Measurements from ENCODE around the gene ABHD3.
A peak's percentile ranks its signal among the peaks of the same experiment; 100 is the strongest.
"Not testable (repeated sequence)": the region's sequence is repeated elsewhere in the genome, so short reads cannot be mapped to it uniquely, and the experiment has no call there.

Gene ABHD3, protein sequence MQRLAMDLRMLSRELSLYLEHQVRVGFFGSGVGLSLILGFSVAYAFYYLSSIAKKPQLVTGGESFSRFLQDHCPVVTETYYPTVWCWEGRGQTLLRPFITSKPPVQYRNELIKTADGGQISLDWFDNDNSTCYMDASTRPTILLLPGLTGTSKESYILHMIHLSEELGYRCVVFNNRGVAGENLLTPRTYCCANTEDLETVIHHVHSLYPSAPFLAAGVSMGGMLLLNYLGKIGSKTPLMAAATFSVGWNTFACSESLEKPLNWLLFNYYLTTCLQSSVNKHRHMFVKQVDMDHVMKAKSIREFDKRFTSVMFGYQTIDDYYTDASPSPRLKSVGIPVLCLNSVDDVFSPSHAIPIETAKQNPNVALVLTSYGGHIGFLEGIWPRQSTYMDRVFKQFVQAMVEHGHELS

DNA sequence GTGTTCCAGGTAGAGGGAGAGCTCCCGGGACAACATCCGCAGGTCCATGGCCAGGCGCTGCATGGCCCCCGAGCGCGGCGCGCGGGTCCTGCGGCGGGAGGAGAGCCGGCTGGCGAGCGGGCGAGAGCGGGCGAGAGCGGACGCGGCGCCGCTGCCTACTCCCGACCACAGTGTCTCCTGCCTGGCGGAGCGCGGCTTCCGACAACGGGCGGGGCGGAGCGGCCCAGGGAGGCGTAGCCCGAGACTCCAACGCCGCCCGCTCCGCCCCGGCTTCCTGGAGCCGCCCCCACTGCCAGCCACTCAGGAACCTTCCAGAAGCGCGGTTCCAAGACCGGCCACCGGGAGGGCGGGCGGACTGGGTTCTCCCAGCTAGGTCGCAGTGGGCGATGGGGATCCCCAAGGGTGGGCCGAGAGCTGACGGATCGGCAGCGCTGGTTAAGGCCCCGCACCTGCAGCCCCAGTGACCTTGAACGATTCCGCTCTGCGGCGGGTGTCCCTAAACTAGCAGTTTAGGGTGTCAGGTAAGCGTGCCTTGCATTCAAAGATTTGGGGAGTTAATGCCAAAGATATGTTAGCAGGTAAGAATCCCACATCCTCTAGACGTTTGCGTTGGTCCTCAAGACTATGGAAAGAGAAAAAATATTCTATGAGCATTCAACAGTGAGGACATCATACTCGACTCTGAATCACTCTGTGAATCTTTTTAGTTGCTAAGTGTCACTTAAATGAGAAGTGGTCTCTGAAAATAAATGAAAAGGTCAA lies at the start of gene ABHD3:
Gene ABHD3 (minus strand): TSS at position 172 of the 762 bp plus-strand sequence. CDS start 109 bp downstream, at position 63.
- peak; percentile 83 to 87 for DNase-seq (ENCODE audit: extremely low read depth in 1 of 2, low read depth in 1 of 2)

DNA sequence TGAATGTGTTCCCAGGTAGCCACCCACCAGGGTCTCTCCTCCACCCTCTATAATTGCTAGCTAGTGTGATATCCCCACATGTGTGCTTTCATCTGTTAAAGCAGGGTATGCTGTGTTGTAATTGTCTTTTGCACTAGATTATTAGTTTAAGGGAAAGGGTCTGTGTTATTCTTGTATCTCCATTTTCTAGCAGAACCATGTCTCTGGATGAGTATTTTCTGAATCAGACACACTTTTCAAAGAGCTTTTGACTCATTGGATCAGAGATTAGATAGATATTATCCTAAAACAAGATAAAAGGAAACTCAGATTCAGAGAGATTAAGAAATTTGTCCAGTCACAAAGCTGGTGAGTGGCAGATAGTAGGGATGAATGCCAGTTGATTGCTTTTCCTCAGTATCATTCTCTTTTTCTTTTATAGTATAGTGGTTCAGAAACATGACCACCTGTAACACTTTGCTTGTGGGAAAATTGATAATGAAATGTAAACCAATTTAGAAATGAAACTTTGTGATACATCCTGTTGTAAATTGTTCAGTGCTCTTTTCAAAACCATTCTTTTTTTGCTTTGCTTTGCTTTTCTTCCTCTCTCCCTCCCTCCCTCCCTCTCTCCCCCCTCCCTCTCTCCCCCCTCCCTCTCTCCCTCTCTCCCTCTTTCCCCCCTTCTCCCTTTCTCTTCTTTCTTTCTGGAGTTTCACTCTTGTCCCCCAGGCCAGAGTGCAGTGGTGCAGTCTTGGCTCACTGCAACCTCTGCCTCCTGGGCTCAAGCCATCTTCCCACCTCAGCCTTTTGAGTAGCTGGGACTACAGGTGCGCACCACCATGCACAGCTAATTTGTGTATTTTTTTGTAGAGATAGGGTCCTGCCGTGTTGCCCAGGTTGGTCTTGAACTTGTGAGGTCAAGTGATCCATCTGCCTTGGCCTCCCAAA lies 43.5 kb upstream of the ABHD3 start:
- DNase-seq (ENCODE audit: extremely low read depth in 1 of 2, low read depth in 1 of 2), result no peak

DNA sequence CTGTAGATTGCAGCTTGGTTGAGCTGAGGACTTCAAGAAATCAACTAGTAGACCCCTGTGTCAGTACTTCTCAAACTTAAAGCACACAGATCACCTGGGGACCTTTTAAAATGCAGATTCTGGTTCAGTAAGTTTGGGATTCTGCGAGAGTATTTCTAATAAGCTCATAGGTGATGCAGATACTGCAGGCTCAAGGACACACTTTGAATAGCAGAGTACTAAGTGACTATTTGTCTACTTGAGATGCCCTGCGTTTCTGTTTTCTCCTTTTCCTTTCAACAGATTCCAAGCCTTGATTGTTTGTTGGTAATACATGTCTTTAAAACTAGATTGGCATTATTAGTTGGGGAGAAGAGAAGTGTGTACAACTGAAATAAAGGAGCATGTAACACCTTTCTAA lies 42.7 kb upstream of the ABHD3 start:
- DNase-seq (ENCODE audit: extremely low read depth in 1 of 2, low read depth in 1 of 2), result no peak

DNA sequence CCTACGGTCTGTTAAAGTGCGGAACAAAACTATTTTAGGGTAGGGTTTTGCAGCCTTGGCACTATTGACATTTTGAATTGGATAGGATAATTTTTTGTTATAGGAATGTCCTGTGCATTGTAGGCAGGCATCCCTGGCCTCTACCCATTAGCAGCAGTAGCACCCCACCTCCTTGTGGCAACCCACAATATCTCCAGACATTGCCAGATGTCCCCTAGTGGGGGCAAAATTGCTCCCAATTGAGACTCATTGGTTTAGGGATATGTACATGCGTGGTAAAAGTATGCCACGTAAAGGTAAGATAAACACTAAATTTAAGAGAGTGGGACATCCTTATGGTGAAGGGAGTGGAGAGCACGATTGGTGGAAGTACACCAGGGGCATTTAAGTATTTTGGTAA lies 40.7 kb upstream of the ABHD3 start:
- no peak for DNase-seq (ENCODE audit: extremely low read depth in 1 of 2, low read depth in 1 of 2)

DNA sequence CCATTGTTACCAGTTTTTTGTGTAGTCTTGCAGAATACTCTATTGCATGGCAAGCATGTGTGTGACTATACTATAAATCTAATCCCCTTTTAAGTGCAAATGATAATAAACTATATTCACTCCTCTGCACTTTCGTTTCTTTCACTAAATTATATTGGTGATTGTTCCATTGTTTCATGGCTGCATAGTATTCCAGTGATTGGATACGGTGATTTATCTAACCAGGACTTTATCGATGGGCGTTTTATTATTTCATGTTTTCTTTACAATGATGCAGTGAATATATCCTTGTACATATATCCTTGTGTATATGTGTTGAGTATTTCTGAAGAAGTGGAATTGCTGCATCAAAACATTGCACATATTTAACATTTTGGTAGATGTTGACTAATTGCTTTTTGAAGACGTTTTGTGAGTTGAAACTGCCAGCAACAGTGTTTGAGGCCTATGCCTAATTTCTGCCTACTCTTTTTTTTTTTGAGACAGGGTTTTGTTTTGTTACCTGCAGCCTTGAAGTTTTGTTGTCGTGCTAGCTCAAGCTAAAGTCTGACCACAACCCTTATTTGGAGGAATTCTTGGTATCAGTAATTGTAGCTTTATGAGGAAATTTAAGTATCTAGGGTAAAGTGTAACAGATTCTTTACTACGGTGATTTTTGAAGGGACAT lies 38.7 kb upstream of the ABHD3 start:
- DNase-seq (ENCODE audit: extremely low read depth in 1 of 2, low read depth in 1 of 2), result no peak

DNA sequence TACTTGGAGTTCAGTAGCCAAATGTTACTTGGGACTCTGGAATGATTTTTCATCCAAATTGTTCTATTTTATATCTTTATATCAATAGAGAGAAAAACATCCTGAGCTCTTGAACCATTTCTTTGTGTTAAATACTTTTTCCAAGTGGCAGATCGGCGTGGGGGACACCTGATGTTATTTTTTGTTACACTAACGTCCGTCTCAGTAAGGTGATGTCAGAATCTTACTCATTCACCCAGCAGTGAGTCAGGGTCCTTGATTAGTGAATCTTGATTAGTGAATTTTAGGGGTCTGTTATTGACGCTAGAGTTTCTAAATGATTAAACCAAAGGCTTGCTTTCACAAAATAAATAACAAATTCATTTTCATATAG lies 37.7 kb upstream of the ABHD3 start:
- DNase-seq (ENCODE audit: extremely low read depth in 1 of 2, low read depth in 1 of 2), result no peak

DNA sequence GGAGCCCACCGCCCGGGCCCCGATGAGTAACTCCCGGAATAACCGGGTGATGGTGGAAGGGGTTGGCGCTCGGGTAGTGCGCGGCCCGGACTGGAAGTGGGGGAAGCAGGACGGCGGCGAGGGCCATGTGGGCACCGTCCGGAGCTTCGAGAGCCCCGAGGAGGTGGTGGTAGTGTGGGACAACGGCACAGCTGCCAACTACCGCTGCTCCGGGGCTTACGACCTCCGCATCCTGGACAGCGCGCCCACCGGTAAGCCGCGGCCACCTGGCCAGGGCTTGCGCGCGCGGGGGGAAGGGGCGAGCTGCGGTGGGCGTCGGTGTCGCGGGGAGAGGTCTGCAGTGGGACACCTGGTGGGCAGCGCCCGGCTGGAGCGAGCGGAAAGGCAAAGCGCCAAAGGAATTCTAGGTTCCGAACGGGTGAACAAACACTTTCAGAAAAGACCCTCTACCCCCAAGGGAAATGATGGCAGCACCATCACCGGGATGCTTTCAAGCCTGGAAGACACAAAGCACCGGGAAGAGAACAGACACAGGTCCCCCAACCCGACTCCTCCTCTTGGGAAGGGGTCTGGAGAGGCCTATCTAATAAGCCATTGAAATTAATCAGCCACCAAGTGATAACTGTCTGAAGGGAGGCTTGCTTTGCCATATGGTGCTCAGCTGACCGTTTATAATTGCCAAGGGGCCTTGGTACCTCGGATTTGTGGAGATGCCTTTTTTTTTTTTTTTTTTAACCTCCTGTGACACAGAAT lies 37.2 kb upstream of the ABHD3 start:
- DNase-seq (ENCODE audit: extremely low read depth in 1 of 2, low read depth in 1 of 2), result no peak

DNA sequence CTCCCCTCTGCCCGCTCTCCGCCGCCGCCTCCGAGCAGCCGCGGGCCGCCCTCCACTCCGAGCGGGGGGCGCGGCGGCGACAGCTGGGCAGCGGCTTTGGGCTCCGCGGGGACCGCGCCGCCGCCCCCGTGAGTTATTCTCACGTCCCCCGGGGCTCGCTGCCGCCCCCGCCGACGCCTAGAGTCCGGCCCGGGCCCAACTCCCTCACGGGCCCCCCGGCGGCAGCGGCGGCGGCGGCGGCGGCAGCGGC lies 36.7 kb upstream of the ABHD3 start:
- DNase-seq (ENCODE audit: extremely low read depth in 1 of 2, low read depth in 1 of 2), result no peak

DNA sequence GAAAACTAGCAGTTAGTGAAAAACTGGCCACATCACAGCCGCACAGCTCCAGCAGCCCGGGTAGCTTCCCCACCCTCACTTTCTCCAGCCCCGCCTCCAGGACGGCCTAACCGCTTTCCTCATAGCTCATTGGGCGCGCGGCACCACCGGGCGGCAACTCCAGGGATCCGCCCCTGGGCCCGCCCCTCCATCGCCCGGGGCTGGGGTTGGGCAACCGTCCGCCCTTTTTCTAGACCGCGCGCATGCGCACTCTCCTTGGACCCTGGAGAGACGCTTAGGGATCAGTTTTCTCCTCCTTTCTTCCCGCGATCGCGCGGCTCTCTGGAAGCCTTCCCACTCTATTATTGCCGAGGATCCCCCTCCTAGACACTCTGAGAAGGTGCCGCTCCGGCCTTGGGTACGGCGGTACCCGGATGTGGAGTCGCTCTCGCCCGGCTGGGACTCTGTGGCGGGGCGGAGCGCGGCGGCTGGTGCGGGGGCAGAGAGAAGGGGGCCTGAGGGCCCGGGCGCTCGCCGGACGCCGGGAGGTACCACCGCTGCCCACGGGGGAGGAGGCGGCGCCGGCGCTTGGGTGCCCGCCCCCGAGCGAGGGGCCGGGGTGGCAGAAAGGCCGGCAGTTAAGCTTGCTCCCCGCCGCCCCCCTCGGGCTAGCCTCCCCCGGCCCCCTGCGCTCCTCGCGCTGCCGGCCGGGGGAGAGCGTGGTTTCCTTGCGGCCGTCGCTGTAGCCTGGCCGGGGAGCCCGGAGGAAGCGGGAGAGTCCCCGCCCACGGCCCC lies 36.2 kb upstream of the ABHD3 start, which contains the start of gene MIB1:
Gene MIB1 (plus strand): TSS at position 255 of the 774 bp plus-strand sequence. CDS start 792 bp downstream, outside the sequence.
- DNase-seq (ENCODE audit: extremely low read depth in 1 of 2, low read depth in 1 of 2), result peak; percentile 96 to 98

DNA sequence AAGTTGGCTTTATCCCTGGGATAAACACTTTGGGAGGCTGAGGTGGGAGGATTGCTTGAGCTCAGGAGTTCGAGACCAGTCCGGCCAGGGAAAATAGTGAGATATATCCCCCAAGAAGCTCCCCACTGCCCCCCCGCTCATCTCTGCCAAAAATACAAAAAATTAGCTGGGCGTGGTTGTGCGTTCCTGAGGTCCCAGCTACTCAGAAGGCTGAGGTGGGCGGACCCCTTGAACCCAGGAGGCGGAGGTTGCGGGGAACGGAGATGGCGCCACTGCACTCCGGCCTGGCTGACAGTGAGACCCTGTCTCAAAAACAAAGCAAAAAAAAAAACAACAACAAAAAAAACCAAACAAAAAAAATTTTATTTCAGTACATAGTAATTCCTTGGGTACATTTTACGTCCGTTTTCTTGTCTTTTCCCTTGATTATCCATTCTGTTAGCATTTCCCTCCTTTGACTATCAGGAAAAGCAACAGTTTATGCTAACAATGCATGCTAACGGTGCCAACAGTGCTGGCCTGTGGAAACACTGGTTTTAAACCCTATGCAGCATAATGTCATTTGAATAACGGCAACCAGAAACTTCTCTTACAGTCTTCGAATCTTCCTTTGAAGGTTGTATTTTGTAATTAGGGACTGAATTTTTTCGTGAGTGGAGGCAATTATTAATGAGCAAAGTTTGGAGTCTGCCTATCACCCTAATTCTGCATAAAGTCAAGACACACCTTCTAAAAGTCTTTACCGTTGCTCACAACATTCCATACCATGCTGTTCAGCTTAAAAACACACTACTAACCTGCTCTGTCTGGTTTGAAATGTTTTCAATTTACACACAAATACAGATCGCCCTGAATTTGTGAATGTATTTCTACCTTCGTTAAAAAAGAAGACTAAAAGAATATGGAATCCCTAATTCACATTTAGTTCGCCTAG lies 35.3 kb upstream of the ABHD3 start:
- no peak for DNase-seq (ENCODE audit: extremely low read depth in 1 of 2, low read depth in 1 of 2)

DNA sequence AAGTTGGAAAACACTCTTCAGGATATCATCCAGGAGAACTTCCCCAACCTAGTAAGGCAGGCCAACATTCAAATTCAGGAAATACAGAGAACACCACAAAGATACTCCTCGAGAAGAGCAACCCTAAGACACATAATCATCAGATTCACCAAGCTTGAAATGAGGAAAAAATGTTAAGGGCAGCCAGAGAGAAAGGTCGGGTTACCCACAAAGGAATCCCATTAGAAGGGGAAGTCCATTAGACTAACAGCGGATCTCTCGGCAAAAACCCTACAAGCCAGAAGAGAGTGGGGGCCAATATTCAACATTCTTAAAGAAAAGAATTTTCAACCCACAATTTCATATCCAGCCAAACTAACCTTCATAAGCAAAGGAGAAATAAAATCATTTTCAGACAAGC lies 32.4 kb upstream of the ABHD3 start:
- DNase-seq (ENCODE audit: extremely low read depth in 1 of 2, low read depth in 1 of 2), result not testable (repeated sequence)

DNA sequence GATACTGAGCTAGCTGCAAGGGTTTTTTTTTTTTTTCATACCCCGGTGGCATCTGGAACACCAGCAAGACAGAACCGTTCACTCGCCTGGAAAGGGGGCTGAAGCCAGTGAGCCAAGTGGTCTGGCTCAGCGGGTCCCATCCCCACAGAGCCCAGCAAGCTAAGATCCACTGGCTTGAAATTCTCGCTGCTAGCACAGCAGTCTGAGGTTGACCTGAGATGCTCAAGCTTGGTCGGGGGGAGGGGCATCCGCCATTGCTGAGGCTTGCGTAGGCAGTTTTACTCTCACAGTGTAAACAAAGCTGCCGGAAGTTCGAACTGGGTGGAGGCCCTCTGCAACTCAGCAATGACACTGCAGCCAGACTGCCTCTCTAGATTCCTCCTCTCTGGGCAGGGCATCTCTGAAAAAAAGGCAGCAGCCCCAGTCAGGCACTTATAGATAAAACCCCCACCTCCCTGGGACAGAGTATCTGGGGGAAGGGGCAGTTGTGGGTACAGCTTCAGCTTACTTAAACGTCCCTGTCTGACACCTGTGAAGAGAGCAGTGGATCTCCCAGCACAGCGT lies 31.0 kb upstream of the ABHD3 start:
- DNase-seq (ENCODE audit: extremely low read depth in 1 of 2, low read depth in 1 of 2), result no peak

DNA sequence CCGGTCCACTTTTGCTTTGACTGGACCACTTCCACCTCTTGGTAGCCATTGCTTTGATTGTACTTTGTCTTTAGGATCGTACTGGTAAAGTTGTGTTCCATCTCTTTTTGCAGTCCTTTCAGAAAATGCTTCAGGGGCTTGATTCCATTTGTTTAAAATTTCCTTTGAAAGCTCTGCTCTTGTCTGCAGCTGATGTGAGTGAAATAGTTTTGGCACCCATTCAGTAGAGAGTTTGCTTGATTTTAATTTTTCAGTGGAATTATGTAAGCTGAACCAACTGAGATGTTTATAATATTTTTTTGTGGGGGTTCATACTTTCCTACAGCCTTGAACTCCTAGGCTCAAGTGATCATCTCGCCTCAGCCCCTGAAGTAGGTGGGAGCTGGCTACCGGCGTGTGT lies 28.4 kb upstream of the ABHD3 start:
- no peak for DNase-seq (ENCODE audit: extremely low read depth in 1 of 2, low read depth in 1 of 2)

DNA sequence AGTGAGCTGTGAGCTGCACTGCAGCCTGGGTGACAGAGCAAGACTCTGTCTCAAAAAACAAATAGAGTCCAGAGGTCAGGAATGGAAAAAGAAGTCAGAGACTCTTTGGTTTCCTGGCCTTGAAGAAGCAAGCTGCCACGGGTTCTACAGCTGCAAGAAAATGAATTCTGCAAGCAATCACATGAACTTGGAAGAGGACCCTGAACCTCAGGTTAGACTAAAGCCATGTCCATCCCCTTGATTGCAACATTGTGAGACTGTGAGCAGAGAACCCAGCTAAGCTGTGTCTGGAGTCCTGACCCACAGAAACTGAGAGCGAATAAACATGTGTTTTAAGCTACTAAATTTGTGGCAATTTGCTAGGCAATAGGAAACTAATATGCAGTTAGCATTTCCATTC lies 23.1 kb upstream of the ABHD3 start:
- no peak for DNase-seq (ENCODE audit: extremely low read depth in 1 of 2, low read depth in 1 of 2)

DNA sequence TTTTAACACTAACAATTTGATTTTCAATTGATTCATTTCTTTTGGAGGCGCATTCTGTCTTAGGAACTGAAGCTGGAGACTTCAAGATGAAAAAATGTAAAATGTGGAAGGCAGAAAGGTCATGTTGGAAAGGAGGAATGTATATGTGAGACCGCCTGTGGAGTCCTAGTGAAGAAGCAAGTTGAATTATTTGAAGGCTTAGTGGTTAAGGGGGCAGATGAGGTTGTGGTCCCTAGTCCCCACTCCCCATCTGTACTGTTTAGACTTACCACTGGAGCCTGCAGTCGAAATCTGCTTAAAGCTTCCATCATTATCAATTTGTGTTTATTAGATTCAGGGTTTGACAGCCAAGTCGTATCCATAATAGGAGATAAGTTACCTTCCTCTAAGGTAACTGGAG lies 20.6 kb upstream of the ABHD3 start:
- DNase-seq (ENCODE audit: extremely low read depth in 1 of 2, low read depth in 1 of 2), result no peak

DNA sequence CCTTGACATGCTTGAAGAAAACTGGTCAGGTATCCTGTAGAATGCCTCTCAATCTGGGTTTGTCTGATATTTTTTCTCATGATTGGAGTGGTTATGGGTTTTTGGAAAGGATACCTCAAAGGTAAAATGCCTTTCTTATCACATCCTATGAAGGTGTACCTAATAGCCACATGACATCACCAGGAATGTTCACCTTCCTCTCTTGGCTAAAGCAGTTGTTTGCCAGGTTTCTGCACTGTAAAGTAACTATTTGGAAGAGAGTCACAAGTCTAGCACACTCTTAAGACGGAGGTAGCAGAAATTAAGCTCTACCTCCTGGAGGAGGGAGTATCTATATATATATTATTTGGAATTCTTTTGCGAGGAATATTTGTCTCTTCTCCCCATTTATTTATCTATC lies 18.1 kb upstream of the ABHD3 start:
- no peak for DNase-seq (ENCODE audit: extremely low read depth in 1 of 2, low read depth in 1 of 2)

DNA sequence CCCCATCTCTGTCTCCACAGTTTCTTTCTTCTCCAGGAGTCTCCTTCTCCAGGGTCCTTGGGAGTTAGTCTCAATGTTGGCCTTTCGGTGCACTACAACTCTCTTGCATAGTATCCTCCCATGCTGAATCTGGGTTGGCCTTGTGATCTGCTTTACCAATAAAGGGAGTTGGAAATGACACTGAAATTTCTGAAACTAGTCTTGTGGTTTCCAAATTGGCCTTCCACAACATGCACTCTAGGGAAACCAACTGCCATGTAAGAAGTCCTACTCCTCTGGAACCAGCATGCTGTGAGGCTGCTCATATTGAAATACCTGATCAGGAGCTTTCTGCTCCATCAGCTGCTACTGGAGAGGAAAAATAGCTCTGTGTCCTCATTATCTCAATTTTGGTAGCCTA lies 9.9 kb upstream of the ABHD3 start:
- DNase-seq (ENCODE audit: extremely low read depth in 1 of 2, low read depth in 1 of 2), result no peak

DNA sequence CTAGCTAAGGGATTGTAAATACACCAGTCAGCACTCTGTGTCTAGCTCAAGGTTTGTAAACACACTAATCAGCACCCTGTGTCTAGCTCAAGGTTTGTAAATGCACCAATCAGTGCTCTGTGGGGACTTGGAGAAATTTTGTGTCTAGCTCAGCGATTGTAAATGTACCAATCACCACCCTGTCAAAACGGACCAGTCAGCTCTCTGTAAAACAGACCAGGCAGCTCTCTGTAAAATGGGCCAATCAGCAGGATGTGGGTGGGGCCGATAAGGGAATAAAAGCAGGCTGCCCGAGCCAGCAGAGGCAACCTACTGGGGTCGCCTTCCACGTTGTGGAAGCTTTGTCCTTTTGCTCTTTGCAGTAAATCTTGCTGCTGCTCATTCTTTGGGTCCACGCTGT lies 2.6 kb upstream of the ABHD3 start:
- not testable (repeated sequence) for DNase-seq (ENCODE audit: extremely low read depth in 1 of 2, low read depth in 1 of 2)
